ENCODE results near the gene KRTAP5-9.

KRTAP5-9 gene

DNA sequence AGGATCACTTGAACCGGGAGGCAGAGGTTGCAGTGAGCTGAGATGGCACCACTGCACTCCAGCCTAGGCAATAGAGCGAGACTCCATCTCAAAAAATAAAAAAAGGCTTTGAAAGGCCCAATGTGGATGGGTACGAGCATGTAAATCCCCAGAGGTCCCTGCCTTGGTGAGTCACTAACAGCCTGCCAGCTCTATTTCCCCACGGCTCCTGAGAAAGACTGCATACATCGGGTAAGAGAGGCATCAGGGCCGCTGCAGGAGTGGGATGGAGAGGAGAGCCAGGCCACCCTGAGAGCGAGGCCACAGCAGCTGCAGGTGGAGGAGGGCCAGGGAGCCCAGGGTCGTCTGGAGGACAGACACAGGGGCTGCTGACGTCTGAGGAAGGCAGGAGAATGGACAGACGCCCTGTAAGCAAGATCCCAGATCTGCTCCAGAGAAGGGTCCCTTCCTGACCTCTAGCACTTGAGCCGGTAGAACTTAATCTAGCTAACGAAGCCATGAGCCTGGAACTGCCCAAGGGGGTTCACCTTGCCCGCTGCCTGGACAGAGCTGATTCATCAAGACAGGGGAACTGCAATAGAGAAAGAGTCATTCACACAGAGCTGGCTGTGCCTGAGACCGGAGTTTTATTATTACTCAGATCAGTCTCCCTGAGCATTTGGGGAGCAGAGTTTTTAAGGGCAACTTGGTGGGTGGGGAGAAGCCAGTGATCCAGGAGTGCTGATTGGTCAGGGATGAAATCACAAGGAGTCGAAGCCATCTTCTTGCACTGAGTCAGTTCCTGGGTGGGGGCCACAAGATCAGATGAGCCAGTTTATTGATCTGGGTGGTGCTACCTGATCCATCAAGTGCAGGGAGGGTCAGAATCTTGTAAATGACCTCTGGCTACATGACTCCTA is 5.1 kb upstream of the KRTAP5-9 start:
- FAIRE-seq (no peak), DNase-seq (ENCODE audit: insufficient read length, low spot score) (no peak)
- TF ChIP-seq, protein P1, sequence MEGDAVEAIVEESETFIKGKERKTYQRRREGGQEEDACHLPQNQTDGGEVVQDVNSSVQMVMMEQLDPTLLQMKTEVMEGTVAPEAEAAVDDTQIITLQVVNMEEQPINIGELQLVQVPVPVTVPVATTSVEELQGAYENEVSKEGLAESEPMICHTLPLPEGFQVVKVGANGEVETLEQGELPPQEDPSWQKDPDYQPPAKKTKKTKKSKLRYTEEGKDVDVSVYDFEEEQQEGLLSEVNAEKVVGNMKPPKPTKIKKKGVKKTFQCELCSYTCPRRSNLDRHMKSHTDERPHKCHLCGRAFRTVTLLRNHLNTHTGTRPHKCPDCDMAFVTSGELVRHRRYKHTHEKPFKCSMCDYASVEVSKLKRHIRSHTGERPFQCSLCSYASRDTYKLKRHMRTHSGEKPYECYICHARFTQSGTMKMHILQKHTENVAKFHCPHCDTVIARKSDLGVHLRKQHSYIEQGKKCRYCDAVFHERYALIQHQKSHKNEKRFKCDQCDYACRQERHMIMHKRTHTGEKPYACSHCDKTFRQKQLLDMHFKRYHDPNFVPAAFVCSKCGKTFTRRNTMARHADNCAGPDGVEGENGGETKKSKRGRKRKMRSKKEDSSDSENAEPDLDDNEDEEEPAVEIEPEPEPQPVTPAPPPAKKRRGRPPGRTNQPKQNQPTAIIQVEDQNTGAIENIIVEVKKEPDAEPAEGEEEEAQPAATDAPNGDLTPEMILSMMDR (IDR thresholded peaks at IDR 0.05; ENCODE audit: insufficient read depth, missing control alignments): no peak

DNA sequence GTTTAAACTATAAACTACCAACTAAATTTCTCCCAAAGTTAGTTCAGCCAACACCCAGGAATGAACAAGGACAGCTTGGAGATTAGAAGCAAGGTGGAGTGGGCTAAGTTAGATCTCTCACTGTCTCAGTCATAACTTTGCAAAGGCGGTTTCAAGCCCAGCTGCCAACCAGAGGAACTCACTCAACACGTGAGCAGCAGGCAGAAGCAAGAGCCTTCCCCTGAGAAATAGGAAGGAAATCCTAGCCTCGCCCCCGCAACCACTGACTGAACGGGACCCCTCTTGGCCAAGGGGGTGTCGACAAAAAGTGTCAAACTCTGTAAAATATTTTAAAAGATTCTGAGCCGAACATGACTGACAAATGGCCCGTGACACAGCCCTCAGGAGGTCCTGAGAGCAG is 4.4 kb upstream of the KRTAP5-9 start:
- TF ChIP-seq, protein P1 (IDR thresholded peaks at IDR 0.05; ENCODE audit: insufficient read depth, missing control alignments): no peak
- DNase-seq (ENCODE audit: insufficient read length, low spot score) (no peak), FAIRE-seq (no peak)

DNA sequence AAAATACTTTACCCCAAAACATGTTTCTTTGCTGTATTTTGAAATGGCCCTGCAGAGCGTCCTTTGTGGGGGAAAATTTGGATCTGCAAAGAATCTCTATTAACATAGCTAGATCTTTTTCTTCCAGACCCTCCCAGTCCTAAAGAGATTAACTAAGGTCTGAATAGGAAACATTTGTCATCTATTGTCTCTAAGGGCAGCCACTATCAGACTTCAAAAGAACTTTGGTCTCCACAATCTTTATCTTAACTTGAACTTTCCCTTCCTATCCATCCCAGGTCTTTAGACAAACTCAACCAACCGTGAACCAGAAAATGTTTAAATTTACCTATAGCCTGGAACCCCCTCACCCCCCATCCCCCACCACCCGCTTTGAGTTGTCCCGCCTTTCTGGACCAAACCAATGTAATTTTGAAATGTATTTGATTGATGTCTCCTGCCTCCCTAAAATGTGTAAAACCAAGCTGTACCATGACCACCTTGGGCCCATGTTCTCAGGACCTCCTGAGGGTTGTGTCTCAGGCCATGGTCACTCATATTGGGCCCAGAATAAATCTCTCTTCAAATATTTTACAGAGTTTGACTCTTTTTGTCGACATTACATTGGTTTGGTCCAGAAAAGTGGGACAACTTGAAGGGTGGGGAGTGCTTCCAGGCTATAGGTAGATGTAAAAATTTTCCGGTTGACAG is 3.5 kb upstream of the KRTAP5-9 start:
- no peak for DNase-seq (ENCODE audit: insufficient read length, low spot score)
- no peak for FAIRE-seq
- TF ChIP-seq, protein P1 (IDR thresholded peaks at IDR 0.05; ENCODE audit: insufficient read depth, missing control alignments): no peak

DNA sequence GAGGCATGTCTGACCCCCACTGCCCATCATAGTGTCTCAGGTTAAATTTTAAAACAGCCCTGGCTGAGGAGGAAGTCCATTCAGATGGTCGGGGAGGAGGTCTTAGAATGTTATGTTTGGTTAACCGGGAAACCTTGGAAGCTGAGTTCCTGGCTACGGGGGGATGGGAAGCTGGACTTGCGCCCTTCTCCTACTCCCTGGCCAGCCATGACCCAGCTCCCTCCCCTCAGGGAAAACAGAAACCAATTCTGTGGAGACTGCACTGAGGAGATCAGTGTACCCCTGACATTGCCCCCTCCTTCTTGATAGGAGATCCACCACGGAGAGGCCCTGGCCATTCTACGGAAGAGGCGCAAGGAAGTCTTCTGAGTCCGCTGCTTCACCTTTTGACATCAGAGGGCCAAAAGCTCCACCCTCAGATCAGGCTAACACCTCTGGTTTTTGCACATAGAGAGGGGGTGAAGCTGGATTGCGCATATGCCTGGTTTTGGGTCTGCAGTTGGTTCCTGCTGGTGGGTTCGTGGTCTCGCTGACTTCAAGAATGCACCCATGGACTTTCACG is 2.7 kb upstream of the KRTAP5-9 start:
- TF ChIP-seq, protein P1 (IDR thresholded peaks at IDR 0.05; ENCODE audit: insufficient read depth, missing control alignments): no peak
- no peak for FAIRE-seq
- DNase-seq (ENCODE audit: insufficient read length, low spot score): no peak

DNA sequence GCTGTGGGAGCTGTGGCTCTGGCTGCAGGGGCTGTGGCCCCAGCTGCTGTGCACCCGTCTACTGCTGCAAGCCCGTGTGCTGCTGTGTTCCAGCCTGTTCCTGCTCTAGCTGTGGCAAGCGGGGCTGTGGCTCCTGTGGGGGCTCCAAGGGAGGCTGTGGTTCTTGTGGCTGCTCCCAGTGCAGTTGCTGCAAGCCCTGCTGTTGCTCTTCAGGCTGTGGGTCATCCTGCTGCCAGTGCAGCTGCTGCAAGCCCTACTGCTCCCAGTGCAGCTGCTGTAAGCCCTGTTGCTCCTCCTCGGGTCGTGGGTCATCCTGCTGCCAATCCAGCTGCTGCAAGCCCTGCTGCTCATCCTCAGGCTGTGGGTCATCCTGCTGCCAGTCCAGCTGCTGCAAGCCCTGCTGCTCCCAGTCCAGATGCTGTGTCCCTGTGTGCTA is 514 bp downstream of the KRTAP5-9 start:
- TF ChIP-seq, protein P1 (IDR thresholded peaks at IDR 0.05; ENCODE audit: insufficient read depth, missing control alignments): no peak
- DNase-seq (ENCODE audit: insufficient read length, low spot score): no peak
- FAIRE-seq: no peak

DNA sequence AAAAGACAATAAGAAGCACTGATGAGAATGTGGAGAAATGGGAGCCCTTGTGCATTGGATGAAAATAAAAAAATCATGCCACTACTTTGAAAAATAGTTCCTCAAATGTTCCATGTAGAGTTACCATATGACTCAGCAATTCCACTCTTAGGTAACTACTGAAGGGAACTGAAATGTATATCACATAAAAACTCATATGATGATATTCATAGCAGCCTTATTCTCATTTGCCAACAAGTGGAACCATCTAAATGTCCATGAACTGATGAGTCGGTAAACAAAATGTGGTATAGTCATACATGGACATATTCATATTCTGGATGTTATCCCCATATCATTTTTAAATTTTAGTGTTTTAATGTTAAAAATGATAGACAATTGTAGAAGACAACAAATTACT is 3.5 kb downstream of the KRTAP5-9 start:
- TF ChIP-seq, protein P1 (IDR thresholded peaks at IDR 0.05; ENCODE audit: insufficient read depth, missing control alignments): no peak
- no peak for FAIRE-seq
- DNase-seq (ENCODE audit: insufficient read length, low spot score): no peak
